Pons (tissue), 1 donor: ENCODE results near the gene MYO18B.

Experiments used
- DNase-seq: peaks from one replicate; pipeline ENCODE4 v3.0.0-alpha.2; 2016; ENCODE audit warnings: low spot score

MYO18B gene

GRCh38 chr22:25853501-25854284, 111.7 kb downstream of the MYO18B start:
- DNase-seq = no peak

GRCh38 chr22:25869771-25870170, 127.8 kb downstream of the MYO18B start:
- DNase-seq = no peak

- DNase-seq = no peak
Observed at GRCh38 chr22:25874327-25874726, 132.3 kb downstream of the MYO18B start.

- DNase-seq = no peak
Observed at GRCh38 chr22:25875461-25875860, 133.5 kb downstream of the MYO18B start.

- DNase-seq = no peak
Observed at GRCh38 chr22:25876871-25877270, 134.9 kb downstream of the MYO18B start.

GRCh38 chr22:25878933-25879332, 136.9 kb downstream of the MYO18B start:
- DNase-seq = no peak

- no peak for DNase-seq
Observed at GRCh38 chr22:25880524-25880923, 138.5 kb downstream of the MYO18B start.

- DNase-seq = no peak
Observed at GRCh38 chr22:25881210-25881755, 139.3 kb downstream of the MYO18B start.

GRCh38 chr22:25882360-25882759, 140.4 kb downstream of the MYO18B start:
- no peak for DNase-seq

- DNase-seq = no peak
Observed at GRCh38 chr22:25883482-25884033, 141.6 kb downstream of the MYO18B start.

GRCh38 chr22:25884121-25884520, 142.1 kb downstream of the MYO18B start:
- DNase-seq = no peak

- DNase-seq = no peak
Observed at GRCh38 chr22:25888399-25889054, 146.5 kb downstream of the MYO18B start.

- DNase-seq = no peak
Observed at GRCh38 chr22:25890651-25891050, 148.7 kb downstream of the MYO18B start.

GRCh38 chr22:25892678-25893077, 150.7 kb downstream of the MYO18B start:
- DNase-seq = no peak

- DNase-seq = no peak
Observed at GRCh38 chr22:25895678-25896077, 153.7 kb downstream of the MYO18B start.

GRCh38 chr22:25896098-25896497, 154.1 kb downstream of the MYO18B start:
- no peak for DNase-seq

GRCh38 chr22:25896592-25896991, 154.6 kb downstream of the MYO18B start:
- no peak for DNase-seq

- no peak for DNase-seq
Observed at GRCh38 chr22:25898707-25899365, 156.8 kb downstream of the MYO18B start.

GRCh38 chr22:25899566-25899965, 157.6 kb downstream of the MYO18B start:
- no peak for DNase-seq

GRCh38 chr22:25900390-25900789, 158.4 kb downstream of the MYO18B start:
- DNase-seq = no peak

GRCh38 chr22:25900880-25901279, 158.9 kb downstream of the MYO18B start:
- DNase-seq = peak; percentile 97

GRCh38 chr22:25902402-25902801, 160.4 kb downstream of the MYO18B start:
- DNase-seq = no peak
